Naive thymus-derived CD4-positive, alpha-beta T cell (primary cell): ENCODE data around the gene NCOR1. TPM values are rescaled to one million over a fixed set of nuclear protein-coding genes. Genes with fewer than 3 reads are reported as not detected.

Experiments
- ATAC-seq: fragments of 150-1000 bp; cut with Tn5 transposase; 2 replicates; pipeline ENCODE4 v1.10.0; 2021; ENCODE audit warnings: mild to moderate bottlenecking, moderate library complexity
- CTCF ChIA-PET: fragments of 350-600 bp; sonication (Branson Sonifier 250); formaldehyde crosslinking; loops from one replicate; lab custom pipeline; 2021; ENCODE audit warnings: antibody characterized with exemption; lab: Charles Lee
- POLR2A ChIA-PET: fragments of 350-600 bp; sonication (Branson Sonifier 250); formaldehyde crosslinking; loops from one replicate; lab custom pipeline; 2021; ENCODE audit warnings: antibody characterized with exemption, inconsistent platforms; lab: Charles Lee
- DNase-seq, 9 donors: peaks; one replicate each; pipeline versions ENCODE4 v3.0.0 to v3.0.0-alpha.2; 2020 to 2022; ENCODE audit warnings: mixed read lengths in 1 of 9
- H3K27ac ChIP-seq: one replicate; pipeline ENCODE4 v1.7.0; 2013; ENCODE audit warnings: mild to moderate bottlenecking, low read depth, low read length, moderate library complexity
- H3K27me3 ChIP-seq, 2 donors: one replicate each; pipeline ENCODE4 v1.7.0; 2013; ENCODE audit warnings: low read length in 2 of 2, mild to moderate bottlenecking in 2 of 2, moderate library complexity in 2 of 2; ENCODE audit not compliant: control insufficient read depth in 2 of 2, insufficient read depth in 2 of 2
- H3K36me3 ChIP-seq, 3 experiments: 1 replicate in 2 of 3; 2 replicates in 1 of 3; pipeline ENCODE4 v1.7.0; 2013; ENCODE audit warnings: low read length in 3 of 3, mild to moderate bottlenecking in 3 of 3, moderate library complexity in 1 of 3; ENCODE audit not compliant: insufficient read depth in 3 of 3, control insufficient read depth in 2 of 3
- H3K4me1 ChIP-seq, 2 donors: one replicate each; pipeline ENCODE4 v1.7.0; 2013; ENCODE audit warnings: low read length in 2 of 2, mild to moderate bottlenecking in 2 of 2, moderate library complexity in 1 of 2; ENCODE audit not compliant: control insufficient read depth in 2 of 2, insufficient read depth in 2 of 2
- H3K4me3 ChIP-seq: 2 replicates; pipeline ENCODE4 v1.7.0; 2013; ENCODE audit warnings: mild to moderate bottlenecking, low read length
- H3K9me3 ChIP-seq, 3 experiments: 1 replicate in 2 of 3; 2 replicates in 1 of 3; pipeline ENCODE4 v1.7.0; 2013; ENCODE audit warnings: low read length in 3 of 3; ENCODE audit not compliant: control insufficient read depth in 2 of 3
- H3K27ac Mint-ChIP-seq, 9 donors: one replicate each; pipeline ENCODE4 v1.8.0; 2020 to 2022; ENCODE audit warnings: mixed read lengths in 9 of 9, mild to moderate bottlenecking in 8 of 9, moderate library complexity in 5 of 9, inconsistent platforms in 2 of 9
- H3K27me3 Mint-ChIP-seq, 5 donors: one replicate each; pipeline ENCODE4 v1.8.0; 2021 to 2022; ENCODE audit warnings: mixed read lengths in 5 of 5, mild to moderate bottlenecking in 1 of 5
- H3K36me3 Mint-ChIP-seq, 5 donors: one replicate each; pipeline ENCODE4 v1.8.0; 2020 to 2022; ENCODE audit warnings: mixed read lengths in 5 of 5, mild to moderate bottlenecking in 3 of 5, inconsistent platforms in 1 of 5
- H3K4me1 Mint-ChIP-seq, 7 donors: one replicate each; pipeline ENCODE4 v1.8.0; 2020 to 2022; ENCODE audit warnings: mixed read lengths in 7 of 7, mild to moderate bottlenecking in 3 of 7, inconsistent platforms in 1 of 7
- H3K4me3 Mint-ChIP-seq, 10 donors: one replicate each; pipeline ENCODE4 v1.8.0; 2020 to 2022; ENCODE audit warnings: mild to moderate bottlenecking in 10 of 10, mixed read lengths in 10 of 10, moderate library complexity in 6 of 10, inconsistent platforms in 2 of 10
- H3K9me3 Mint-ChIP-seq, 11 donors: one replicate each; pipeline ENCODE4 v1.8.0; 2020 to 2022; ENCODE audit warnings: mixed read lengths in 11 of 11, mild to moderate bottlenecking in 4 of 11, inconsistent platforms in 1 of 11, moderate library complexity in 1 of 11
- intact Hi-C, 2 donors: fragments of 100-400 bp; cut with micrococcal nuclease; formaldehyde crosslinking; loops; one replicate each; pipeline ENCODE4 v1.15.1; 2023
- polyA plus RNA-seq, 2 donors: library from polyadenylated mRNA; unstranded; fragments of 300-500 nt; fragmentation: Illumina TruSeq; gene quantifications; one replicate each; pipeline ENCODE4 v1.2.3, GENCODE V29; 2021
- total RNA-seq, 6 experiments: library from RNA in 5 of 6; stranded (reverse) in 5 of 6; gene quantifications; 1 replicate in 5 of 6; 2 replicates in 1 of 6; pipeline ENCODE4 v1.2.3 and lab custom pipeline; 2021 to 2026

The NCOR1 gene
- 100 to 1,000 TPM; 131 to 169 (median 149) TPM for total RNA-seq
- polyA plus RNA-seq, result 100 to 1,000 TPM in 1 of 2 donors, 10 to 100 TPM in 1; 75.8 to 165 TPM
- 335 reads per million, percentile 97 among the genes with 10 or more reads in this experiment for total RNA-seq (lab: John Stamatoyannopoulos, UW)

DNA sequence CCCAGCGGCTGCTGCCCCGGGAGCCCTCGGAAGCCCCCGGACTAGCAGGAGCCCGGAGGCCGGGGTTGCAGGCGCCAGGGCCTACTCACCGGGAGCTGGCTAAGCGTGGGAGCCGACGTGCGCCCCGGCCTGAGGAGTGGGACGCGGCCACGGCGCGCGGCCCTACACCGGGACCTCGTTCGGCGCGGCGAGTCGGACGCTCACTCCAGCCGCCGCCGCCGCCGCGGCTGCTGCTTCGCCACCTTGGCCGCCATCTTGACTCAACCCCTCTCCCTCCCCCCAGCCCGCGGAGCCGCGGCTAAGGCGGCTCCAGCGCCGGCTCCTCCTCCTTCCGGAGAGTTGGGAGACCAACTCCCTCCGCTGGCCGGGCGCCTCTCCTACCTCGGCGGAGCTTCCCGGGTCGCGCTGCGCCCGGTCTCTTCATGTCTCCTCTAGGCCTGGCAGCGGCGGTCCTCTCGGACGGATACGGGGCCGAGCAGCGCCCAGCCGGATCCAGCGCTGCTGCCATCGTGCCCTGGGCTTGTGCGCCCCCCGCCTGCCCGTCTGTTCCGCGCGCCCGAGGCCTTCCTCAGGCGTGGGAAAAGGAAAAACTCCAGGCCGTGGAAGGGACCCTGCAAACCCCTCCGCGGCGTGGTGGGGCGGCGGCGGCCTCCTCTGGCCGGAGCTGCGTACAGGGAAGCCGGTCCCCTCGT, at the start of gene NCOR1:
Gene NCOR1 (minus strand): TSS at position 262 of the 692 bp plus-strand sequence. CDS start 20,965 bp downstream, outside the sequence.
- peak; percentile 93 for ATAC-seq
- Mint-ChIP-seq H3K36me3 (peaks cover 0 to 3% (median 0%) of the 10 kb centered on the region in 5 donors), H3K27ac (peak within 1 kb of the TSS; percentile 58 to 98 (median 93)), H3K4me1 (peaks cover 25 to 69% (median 50%) of the 10 kb centered on the region in 7 donors), H3K27me3 (no peaks in the 10 kb centered on the region), H3K9me3 (no peaks in the 10 kb centered on the region), H3K4me3 (peak within 1 kb of the TSS; percentile 89 to 99 (median 96))
- Histone ChIP-seq H3K4me3 (peak within 1 kb of the TSS; percentile 76), H3K36me3 (peaks cover 0 to 9% (median 0%) of the 10 kb centered on the region in 3 experiments), H3K4me1 (peaks cover 22 to 29% of the 10 kb centered on the region in 2 donors), H3K27ac (peak within 1 kb of the TSS; percentile 91), H3K27me3 (no peaks in the 10 kb centered on the region), H3K9me3 (no peaks in the 10 kb centered on the region)
- CTCF ChIA-PET, result no interaction called here
- DNase-seq, result peak; percentile 76 to 89 (median 82)
- POLR2A ChIA-PET, result interaction anchor here (0.6 to 1.4 kb wide), 8 partner anchors 9 to 166 kb away, joined by 3 to 6 read pairs (median 4); no protein-coding TSS in a partner anchor
- intact Hi-C loops, result loop anchor here (1.0 to 10.0 kb wide), 13 partner anchors 17 to 1911 kb away; partner anchors contain the start of genes HS3ST3B1 (in 1 of the 2), PLD6 (in 1 of the 2), TRPV2 (in 1 of the 2) and UBB (in 1 of the 2)

DNA sequence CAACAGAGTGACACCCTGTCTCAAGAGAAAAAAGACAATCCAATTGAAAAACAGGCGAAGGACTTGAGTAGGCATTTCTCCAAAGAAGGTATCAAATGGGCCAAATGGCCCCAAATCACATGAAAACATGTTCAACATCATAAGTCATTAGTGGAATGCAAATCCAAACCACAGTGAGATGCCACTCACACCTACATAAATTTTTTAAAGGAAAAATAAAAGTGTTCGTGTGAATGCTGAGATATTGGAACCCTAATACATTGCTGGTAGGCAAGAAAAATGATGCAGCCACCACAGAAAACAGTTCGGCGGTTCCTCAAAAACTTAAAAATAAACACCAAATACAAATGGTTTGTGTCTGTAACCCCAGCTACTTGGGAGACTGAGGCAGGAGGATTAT, 46.9 kb upstream of the NCOR1 start:
- Mint-ChIP-seq H3K27ac (no peak overlapping the region), H3K9me3 (peaks cover 0 to 5% (median 0%) of the 10 kb centered on the region in 11 donors), H3K36me3 (peaks cover 0 to 25% (median 10%) of the 10 kb centered on the region in 5 donors), H3K27me3 (no peaks in the 10 kb centered on the region), H3K4me3 (no peak overlapping the region), H3K4me1 (peaks cover 2 to 11% (median 6%) of the 10 kb centered on the region in 7 donors)
- peaks cover 0 to 5% (median 0%) of the 10 kb centered on the region in 3 experiments for H3K36me3 ChIP-seq
- H3K4me1 ChIP-seq, result peaks cover under 1 to 3% of the 10 kb centered on the region in 2 donors
- ATAC-seq, result no peak
- H3K4me3 ChIP-seq, result no peak overlapping the region
- H3K27ac ChIP-seq, result no peak overlapping the region
- no peaks in the 10 kb centered on the region for H3K9me3 ChIP-seq
- ChIA-PET POLR2A (interaction anchor here (2.0 kb wide), 1 partner anchor 24 kb away, joined by 8 read pairs; no protein-coding TSS in a partner anchor), CTCF (no interaction called here)
- DNase-seq, result no peak
- intact Hi-C loops, result no loop called here
- H3K27me3 ChIP-seq, result no peaks in the 10 kb centered on the region

DNA sequence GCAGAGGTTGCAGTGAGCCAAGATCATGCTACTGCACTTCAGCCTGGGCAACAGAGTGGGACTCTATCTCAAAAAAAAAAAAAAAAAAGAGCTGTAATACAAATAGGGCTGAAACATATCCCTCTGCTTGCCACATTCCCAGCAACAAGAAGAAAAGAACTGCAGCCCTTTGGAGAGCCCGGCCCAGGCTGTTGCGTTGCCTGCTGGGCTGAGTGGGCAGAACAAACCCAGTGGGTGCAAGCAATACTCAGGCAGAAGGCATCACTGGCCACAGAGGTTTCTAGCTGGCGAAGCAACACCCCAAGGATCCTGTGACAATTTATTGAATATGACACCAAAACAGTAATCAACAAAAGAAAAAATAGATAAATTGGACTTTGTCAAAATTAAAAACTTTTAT, 45.7 kb upstream of the NCOR1 start:
- Mint-ChIP-seq H3K36me3 (peaks cover 0 to 25% (median 10%) of the 10 kb centered on the region in 5 donors), H3K4me3 (no peak overlapping the region), H3K4me1 (peaks cover 0 to 5% (median 1%) of the 10 kb centered on the region in 7 donors), H3K27ac (no peak overlapping the region), H3K9me3 (peaks cover 0 to 5% (median 0%) of the 10 kb centered on the region in 11 donors), H3K27me3 (no peaks in the 10 kb centered on the region)
- H3K36me3 ChIP-seq, result peaks cover 0 to 5% (median 0%) of the 10 kb centered on the region in 3 experiments
- POLR2A ChIA-PET, result interaction anchor here (2.0 kb wide), 1 partner anchor 25 kb away, joined by 8 read pairs; no protein-coding TSS in a partner anchor
- H3K9me3 ChIP-seq, result no peaks in the 10 kb centered on the region
- no peaks in the 10 kb centered on the region for H3K4me1 ChIP-seq
- no peak for ATAC-seq
- CTCF ChIA-PET, result no interaction called here
- no peak for DNase-seq
- no peak overlapping the region for H3K4me3 ChIP-seq
- H3K27ac ChIP-seq, result no peak overlapping the region
- H3K27me3 ChIP-seq, result no peaks in the 10 kb centered on the region
- intact Hi-C loops, result no loop called here

DNA sequence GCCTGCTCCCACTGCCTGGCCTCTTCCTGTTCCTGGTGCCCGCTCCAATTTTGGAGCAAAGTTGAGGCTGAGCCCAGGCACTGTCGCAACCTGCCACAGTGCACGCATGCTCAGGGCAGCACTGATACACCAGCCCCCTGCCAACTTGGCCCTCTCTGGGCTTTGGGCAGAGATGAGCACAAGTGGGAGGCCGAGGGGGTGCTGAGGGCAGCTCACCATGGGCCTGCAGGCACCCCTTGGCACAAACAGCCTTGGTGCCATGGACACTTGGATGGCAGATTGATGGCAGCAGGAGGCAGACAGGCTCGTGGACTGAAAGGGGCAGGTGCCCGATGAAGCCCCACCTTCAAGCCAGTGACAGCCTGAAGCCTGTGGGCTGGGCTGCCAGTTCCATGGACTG, 44.6 kb upstream of the NCOR1 start:
- no peaks in the 10 kb centered on the region for H3K9me3 ChIP-seq
- H3K4me1 ChIP-seq, result no peaks in the 10 kb centered on the region
- peaks cover 0 to 2% (median 0%) of the 10 kb centered on the region in 11 donors for H3K9me3 Mint-ChIP-seq
- H3K27ac Mint-ChIP-seq, result no peak overlapping the region
- H3K4me3 Mint-ChIP-seq, result no peak overlapping the region
- DNase-seq, result no peak
- CTCF ChIA-PET, result no interaction called here
- H3K4me1 Mint-ChIP-seq, result peaks cover 0 to 12% (median 7%) of the 10 kb centered on the region in 7 donors
- peaks cover 0 to 30% (median 21%) of the 10 kb centered on the region in 5 donors for H3K36me3 Mint-ChIP-seq
- intact Hi-C loops, result no loop called here
- no peak for ATAC-seq
- POLR2A ChIA-PET, result interaction anchor here (2.0 kb wide), 1 partner anchor 27 kb away, joined by 8 read pairs; no protein-coding TSS in a partner anchor
- H3K27ac ChIP-seq, result no peak overlapping the region
- no peaks in the 10 kb centered on the region for H3K27me3 ChIP-seq
- H3K36me3 ChIP-seq, result peaks cover 0 to 5% (median 0%) of the 10 kb centered on the region in 3 experiments
- H3K27me3 Mint-ChIP-seq, result no peaks in the 10 kb centered on the region
- H3K4me3 ChIP-seq, result no peak overlapping the region

DNA sequence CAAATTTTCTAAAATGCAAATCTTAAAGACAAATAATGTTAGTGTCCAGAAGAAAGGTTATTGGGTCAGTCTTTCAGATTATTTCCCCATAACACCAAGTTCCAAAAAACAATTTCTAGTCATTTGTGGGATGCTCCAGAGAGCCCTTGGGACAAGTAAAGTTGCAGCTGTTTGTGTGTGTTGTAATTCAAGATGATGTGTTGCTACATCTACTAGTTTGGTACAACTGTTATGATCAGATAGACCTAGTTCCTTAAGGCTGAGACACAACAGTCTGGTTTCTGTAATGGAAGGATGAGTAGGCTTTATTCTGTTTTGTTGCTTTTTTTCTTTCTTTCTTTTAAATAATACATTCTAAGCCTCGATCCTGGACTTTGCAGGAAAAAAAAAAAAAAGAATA, 43.6 kb upstream of the NCOR1 start:
- Mint-ChIP-seq H3K4me1 (peaks cover 0 to 12% (median 7%) of the 10 kb centered on the region in 7 donors), H3K9me3 (peaks cover 0 to 2% (median 0%) of the 10 kb centered on the region in 11 donors), H3K27me3 (no peaks in the 10 kb centered on the region), H3K36me3 (peaks cover 0 to 35% (median 20%) of the 10 kb centered on the region in 5 donors), H3K4me3 (no peak overlapping the region), H3K27ac (no peak overlapping the region)
- no peaks in the 10 kb centered on the region for H3K4me1 ChIP-seq
- ATAC-seq (no peak), DNase-seq (no peak)
- no peaks in the 10 kb centered on the region for H3K9me3 ChIP-seq
- intact Hi-C loops, result no loop called here
- CTCF ChIA-PET, result no interaction called here
- H3K27me3 ChIP-seq, result no peaks in the 10 kb centered on the region
- no peak overlapping the region for H3K27ac ChIP-seq
- H3K4me3 ChIP-seq, result no peak overlapping the region
- POLR2A ChIA-PET, result interaction anchor here (0.7 kb wide), 1 partner anchor 10 kb away, joined by 3 read pairs; no protein-coding TSS in a partner anchor
- peaks cover 0 to 5% (median 0%) of the 10 kb centered on the region in 3 experiments for H3K36me3 ChIP-seq

DNA sequence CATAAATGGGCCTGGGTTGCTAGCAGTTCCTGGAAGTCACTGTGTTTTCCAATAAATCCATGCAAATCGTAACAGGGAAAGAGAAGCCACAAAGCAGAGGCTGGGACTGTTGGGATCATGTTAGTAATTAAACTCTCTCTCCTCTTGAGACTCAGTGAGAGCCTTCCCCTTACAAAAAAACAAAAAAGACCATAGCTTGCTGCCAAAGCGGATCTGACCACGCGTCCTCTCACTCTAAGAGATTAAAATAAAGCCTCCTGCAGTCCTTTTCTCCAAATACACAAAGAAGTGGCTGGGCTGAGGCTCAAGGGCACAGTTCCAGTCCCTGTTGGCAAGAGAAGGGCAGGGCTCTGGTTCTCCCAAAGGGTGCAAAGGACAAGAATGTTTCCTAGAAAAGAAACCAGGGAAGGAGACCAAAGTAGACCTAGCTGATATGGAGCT, 40.2 kb upstream of the NCOR1 start:
- H3K27me3 Mint-ChIP-seq, result no peaks in the 10 kb centered on the region
- H3K4me1 ChIP-seq, result no peaks in the 10 kb centered on the region
- no peak overlapping the region for H3K27ac Mint-ChIP-seq
- ATAC-seq, result no peak
- no peak overlapping the region for H3K27ac ChIP-seq
- ChIA-PET POLR2A (no interaction called here), CTCF (no interaction called here)
- H3K36me3 ChIP-seq, result peaks cover 0 to 5% (median 3%) of the 10 kb centered on the region in 3 experiments
- intact Hi-C loops, result no loop called here
- H3K9me3 Mint-ChIP-seq, result peaks cover 0 to 2% (median 0%) of the 10 kb centered on the region in 11 donors
- peaks cover 0 to 51% (median 17%) of the 10 kb centered on the region in 5 donors for H3K36me3 Mint-ChIP-seq
- H3K4me3 Mint-ChIP-seq, result no peak overlapping the region
- no peak for DNase-seq
- no peaks in the 10 kb centered on the region for H3K27me3 ChIP-seq
- no peak overlapping the region for H3K4me3 ChIP-seq
- H3K9me3 ChIP-seq, result no peaks in the 10 kb centered on the region
- H3K4me1 Mint-ChIP-seq, result peaks cover 0 to 19% (median 10%) of the 10 kb centered on the region in 7 donors
